Left ventricle myocardium superior (tissue), 1 donor: ENCODE data around the gene HERPUD1. TPM values are rescaled to one million over a fixed set of nuclear protein-coding genes. Genes with fewer than 3 reads are reported as not detected.

Experiments
- ATAC-seq: fragments of 200-7000 bp; cut with Tn5 transposase; one replicate; pipeline ENCODE4 v1.9.1; 2020; ENCODE audit warnings: mild to moderate bottlenecking, moderate library complexity
- DNase-seq: peaks from one replicate; pipeline ENCODE4 v3.0.0-alpha.2; 2020
- intact Hi-C: fragments of 100-400 bp; cut with micrococcal nuclease; formaldehyde crosslinking; loops from one replicate; pipeline ENCODE4 v1.11.0; 2022
- total RNA-seq: library from RNA; stranded (reverse); fragmentation: NEBNext Ultra II Directional; extraction: Animal tissue kit (Norgen Biotek cat#: 25700); gene quantifications from one replicate; pipeline ENCODE4 v1.2.1, GENCODE V29; 2021
- donor health status: DM: no; HTN: yes; CAD: no; lungs with severe emphysema.

Gene HERPUD1
- total RNA-seq, 1 donor from 2014 or later, result 129 TPM

DNA sequence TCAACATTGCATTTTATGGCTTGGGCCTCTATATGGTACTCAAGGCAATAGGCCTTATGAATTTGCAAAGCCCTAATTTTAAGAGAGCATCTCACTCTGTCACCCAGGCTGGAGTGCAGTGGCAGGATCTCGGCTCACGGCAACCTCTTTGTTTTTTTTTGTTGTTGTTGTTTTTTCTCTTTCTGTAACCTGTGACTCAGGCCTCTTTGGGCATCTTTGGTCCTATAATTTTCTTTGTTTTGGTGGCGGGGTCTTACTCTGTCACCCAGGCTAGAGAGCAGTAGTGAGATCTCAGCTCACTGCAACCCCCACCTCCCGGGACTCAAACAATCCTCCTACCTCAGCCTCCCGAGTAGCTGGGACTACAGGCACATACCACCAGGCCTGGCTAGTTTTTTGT, 21.8 kb upstream of the HERPUD1 start:
- ATAC-seq, result no peak
- intact Hi-C loops, result no loop called here
- no peak for DNase-seq

DNA sequence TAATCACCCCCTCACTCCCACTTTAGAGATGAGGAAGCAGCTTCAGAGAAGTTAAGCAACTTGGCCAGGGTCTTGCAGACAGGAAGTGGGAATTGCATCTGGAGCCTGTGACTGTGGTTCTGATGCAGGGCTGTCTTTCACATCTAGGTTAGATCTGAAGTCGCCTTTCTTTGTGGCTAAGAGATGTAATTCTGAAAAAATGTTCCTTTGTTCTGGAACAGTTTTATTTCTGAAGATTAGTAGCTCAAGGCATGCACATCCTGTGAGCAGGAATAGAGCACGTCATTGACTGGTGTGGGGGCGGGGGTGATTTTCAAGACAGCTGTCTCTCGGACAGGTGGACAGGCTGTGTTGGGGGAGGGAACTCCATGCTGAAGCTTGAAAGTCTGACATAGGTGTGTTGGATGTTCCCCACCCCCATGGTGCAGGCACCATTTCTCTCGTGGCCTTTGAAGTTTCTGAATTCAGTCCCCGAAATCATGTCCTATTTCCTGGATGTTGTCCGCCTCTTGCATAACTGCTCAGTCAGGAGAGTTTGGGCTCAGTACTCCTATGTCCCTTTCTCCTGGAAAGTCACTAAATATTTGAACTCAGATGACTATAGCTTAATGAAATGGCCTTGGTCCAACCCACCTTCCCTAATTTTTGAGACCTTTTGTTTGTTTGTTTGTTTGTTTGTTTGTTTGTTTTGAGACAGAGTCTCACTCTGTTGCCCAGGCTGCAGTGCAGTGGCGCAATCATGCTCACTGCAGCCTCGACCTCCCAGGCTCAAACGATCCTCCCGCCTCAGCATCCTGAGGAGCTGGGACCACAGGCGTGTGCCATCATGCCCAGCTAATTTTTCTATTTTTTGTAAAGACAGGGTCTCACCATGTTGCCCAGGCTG, 21.0 kb upstream of the HERPUD1 start:
- DNase-seq (no peak), ATAC-seq (peak; percentile 61)
- intact Hi-C loops, result no loop called here

DNA sequence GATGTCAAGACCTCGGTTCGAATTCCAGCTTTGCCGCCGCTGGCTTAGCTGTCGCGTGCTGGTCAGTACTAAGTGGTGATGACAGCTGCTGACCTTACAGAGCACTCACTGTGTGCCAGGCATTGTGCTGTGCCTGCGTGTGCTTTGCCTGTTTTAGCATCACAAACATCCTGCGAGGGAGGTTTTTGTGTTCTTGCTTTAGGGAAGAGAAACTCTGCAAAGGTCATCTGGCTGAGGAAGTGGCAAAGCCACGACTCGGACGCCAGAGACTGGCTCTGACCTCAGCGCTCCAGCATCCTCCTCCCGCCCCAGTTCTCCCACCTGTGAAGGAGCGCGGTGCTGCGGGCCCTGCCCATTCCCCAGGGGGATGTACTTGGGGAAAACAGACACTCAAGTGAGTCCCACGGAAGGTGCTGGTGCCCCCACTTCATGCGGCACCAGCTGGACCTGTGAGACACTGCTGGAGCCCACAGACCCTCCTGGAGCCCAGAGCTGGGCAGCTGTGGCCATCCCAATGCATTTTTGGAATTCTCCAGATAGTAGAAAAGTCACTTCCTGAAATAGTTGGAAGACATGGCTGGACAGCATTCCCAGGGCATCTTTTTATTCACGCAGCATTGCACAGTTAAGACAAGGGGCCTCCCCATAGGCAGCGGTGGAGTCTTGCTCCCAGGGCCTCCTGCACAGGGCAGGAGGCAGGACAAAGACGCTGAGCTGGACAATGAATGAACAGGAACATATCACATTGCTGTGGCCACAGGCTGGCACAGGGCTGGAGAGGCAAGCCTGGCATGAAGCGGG, 20.0 kb upstream of the HERPUD1 start:
- peak; percentile 78 for ATAC-seq

DNA sequence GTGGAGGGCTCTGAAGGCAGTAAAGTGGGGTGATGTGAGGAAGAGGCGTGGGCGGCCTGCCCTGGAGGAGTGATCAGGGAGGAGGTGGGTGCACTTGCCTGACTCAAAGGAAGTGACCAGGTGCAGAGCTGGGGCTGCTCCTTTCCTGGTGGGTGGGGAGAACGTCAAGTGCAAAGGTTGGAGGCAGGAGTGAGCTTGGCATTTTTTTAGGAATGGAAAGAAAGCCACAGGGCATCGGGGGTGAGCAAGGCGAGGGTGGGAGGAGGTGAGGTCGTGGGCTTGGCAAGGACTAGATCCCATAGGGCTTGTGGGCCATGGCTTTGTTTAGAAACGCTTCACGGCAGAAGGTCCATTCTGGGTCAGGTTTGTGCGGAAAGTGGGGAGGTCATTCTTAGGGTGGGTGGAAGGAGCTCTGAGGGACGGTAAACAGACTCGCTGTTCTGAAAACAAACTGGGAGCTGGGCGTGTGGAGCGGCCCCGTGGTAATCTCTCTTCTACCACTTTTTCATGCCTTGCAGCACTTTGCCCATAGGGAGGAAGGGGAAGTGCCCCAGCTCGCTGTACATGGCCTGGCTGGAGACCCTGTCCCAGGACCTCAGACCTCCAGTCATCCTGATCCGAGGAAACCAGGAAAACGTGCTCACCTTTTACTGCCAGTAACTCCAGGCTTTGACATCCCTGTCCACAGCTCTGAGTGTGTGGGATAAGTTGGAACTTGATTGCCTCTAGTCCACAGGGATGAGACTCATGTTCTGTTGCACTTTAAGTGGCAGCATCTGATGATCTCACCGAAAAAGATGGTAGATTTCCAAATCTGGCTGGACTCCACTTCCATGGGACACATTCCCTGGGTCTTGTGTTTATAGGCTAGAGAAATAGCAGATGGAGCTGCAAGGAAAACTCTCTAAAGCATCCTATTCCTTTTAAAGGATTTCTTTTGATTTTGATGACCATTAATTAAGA, 18.9 kb upstream of the HERPUD1 start:
- ATAC-seq, result no peak
- intact Hi-C loops, result no loop called here
- DNase-seq, result no peak

More for the DNA sequence above, 20.0 kb upstream of the HERPUD1 start:
- peak; percentile 55 for DNase-seq
- intact Hi-C loops, result no loop called here

DNA sequence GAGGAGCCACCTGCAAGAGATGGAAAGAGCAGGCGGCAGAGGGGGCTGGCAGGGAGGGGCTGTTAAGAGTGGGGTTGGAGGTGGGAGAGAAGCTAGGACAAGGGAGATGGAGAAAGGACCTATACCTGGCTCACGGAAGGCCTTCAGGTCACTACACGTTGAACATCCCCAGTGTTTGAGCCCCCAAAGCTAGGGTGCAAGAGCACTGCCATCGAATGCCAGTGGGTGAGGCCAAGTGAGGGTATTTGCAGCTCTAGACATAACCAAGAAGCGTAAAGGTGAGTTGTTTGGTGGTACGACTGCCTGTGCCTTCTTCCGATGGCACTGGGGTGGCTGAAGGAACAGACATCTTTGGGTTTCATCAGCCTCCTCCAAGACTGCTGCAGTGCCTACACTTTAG, 17.0 kb upstream of the HERPUD1 start:
- DNase-seq (no peak), ATAC-seq (no peak)
- intact Hi-C loops, result no loop called here

DNA sequence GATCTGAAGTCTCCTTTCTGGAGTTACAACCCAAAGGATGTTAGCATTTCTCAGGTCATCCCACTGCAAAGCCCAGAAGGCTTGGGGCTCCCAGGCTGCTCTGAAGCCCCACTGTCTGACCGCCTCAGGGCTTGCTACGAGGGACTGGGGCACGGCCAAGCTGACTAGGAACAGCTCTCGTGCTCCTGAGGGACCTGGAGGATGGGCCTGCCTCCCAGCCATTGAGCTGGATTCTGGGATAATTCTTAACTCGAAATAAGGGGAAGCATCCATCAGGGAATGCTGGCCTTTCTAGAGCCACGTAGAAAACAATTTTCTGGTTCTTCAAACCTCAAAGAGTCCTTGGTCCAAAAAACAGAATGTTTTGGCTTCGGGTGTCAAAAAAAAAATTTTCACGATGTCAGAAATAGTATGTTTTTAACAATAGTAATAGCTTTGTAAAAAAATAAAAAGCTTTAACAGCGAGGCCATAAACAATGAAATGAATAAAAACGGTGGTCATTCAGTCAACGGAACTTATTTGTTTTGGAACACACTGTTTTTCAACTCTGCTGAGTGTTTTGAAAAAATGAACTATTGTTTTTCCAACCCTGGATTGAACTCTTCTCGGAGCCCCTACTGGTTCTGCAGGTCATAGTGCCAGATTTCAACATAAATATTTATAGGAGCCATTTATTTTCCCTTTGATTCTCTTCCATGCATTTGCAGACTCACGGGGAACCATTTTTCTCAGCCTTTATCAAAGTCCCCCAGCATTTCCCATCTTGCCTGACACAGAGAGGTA, 16.4 kb upstream of the HERPUD1 start:
- DNase-seq (peak; percentile 57), ATAC-seq (no peak)
- intact Hi-C loops, result no loop called here

DNA sequence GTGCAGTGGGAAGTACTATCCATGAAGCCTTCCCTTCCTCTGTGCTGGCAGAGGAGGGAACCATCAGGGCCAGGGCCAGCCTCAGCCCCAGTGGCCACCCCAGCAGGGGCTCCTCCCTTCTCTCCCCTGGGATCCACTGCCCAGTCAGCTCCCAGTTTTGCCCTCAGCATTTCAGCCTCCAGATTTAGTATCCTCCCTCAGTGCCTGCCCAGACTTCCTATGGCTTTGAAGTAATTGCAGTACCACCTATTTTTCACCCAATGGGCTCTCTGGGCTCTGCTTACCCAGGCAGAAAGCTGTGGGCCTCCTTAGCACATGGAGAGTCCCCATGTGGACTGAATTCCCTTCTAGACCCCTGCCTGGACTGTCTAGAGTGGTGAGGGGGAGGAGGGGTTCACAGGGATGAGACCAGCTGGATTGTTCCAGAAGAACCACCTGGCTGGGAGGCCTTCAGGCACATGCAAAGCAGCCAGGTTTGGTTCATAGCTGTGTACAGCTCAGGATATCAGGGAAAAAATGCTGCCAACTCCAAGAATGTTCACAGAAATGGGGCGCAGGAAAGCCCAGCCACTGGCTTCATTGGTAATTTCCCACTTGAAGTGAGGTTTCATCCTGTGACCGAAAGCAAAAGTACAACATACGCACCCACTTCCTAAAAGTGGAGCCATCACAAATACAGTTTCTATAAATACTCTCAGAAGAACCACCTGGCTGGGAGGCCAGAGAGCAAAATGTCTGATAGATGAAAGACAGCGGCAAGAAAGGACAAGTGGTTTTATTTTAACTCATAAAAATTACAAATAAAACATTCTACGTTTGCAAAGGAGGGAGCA, 15.2 kb upstream of the HERPUD1 start:
- intact Hi-C loops, result no loop called here
- DNase-seq, result no peak
- ATAC-seq, result peak; percentile 56

DNA sequence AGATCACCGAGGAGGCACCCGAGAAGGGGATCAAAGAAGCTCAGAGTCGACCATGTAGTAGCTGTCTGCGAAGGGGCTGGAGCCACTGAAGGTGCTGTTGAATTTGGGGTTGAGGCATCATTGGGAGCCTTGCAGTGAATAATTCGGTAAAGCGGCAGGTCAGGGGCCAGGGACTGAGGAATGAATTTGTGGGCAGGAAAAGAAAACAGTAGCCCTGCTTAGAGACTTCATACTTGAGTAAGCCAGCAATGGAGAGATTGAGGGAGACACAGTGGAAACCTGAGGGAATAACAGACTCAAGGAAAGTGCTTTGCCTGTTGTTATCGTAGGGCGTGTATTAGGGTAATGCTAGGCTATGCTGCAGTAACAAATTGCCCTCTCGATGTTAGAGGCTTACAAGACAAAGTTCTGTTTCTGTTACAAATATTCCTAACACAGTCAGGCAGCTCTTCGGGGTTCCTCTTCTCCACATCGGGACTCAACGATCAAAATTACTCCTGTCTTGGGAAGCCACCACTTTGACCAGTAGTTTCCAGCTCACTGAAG, 13.4 kb upstream of the HERPUD1 start:
- ATAC-seq (no peak), DNase-seq (no peak)
- intact Hi-C loops, result no loop called here

DNA sequence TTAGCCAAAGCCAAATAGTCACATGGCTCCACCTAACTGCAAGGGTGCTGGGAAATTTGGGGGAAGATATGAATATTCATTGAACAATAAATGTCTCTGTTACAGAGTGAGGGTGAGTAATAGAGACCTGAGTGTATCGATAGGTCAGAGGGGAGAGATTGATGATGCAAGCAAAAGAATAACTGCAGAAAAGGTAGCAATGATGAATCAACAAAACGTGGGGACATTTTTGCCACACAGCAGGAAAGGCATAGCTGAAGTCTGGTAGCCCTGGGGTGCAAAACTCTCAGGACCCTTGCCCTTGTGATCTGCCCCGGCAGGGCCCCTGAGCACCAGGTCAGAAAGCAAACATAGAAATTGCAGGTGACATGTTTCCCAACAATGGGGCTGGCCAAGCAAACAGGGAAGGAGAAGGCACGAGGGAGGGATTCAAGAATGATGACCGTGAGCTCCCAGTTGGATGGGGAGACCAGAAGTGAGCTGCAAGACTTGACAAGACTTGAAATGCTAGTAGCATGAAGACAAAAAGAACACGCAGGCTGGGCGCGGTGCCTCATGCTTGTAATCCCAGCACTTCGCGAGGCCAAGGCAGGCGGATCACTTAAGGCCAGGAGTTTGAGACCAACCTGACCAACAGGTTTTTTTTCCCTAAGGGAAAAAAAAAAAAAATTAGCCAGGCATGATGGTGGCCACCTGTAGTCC, 12.7 kb upstream of the HERPUD1 start:
- ATAC-seq, result no peak
- DNase-seq, result no peak
- intact Hi-C loops, result no loop called here

DNA sequence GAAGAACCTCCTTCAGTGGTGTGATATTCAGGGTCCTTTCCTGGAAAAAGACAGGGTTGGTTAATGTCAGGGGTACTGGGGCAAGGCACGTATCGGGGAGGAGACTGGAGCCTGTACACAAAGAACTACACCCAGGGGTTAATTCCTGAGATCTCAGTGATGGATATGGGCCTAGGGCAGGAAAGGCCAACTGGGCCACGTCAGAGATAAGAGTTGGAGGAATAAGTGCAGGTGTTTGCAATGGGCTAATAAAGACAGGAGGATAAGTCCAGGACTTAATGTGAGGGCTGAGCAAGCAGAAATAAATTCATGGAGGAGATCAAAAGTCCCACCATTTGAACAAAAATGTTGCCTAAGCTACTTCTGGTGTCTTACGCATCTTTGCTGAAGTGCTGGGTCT, 10.4 kb upstream of the HERPUD1 start:
- ATAC-seq (no peak), DNase-seq (no peak)
- intact Hi-C loops, result no loop called here

DNA sequence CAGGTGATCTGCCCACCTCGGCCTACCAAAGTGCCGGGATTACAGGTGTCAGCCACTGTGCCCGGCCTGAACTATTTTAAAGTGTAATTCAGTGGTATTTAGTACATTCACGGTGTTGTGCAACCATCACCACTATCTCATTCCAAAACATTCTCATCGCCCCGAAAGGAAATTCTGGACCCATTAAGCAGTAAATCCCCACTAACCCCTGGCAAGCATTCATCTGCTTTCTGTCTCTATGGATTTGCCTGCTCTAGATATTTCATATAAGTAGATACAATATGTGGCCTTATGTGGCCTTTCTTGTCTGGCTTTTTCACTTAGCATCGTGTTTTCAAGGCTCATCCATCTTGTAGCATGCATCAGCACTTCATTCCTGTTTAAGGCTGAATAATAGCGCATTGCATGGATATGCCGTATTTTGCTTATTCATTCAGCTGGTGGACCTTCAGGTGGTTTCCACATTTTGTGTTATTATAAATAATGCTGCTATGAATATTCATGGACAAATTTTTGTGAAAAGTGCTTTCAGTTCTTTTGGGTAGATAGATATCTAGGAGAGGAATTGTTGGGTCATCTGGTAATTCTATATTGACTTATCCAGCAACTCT, 8.4 kb upstream of the HERPUD1 start:
- intact Hi-C loops, result no loop called here
- ATAC-seq (no peak), DNase-seq (no peak)

DNA sequence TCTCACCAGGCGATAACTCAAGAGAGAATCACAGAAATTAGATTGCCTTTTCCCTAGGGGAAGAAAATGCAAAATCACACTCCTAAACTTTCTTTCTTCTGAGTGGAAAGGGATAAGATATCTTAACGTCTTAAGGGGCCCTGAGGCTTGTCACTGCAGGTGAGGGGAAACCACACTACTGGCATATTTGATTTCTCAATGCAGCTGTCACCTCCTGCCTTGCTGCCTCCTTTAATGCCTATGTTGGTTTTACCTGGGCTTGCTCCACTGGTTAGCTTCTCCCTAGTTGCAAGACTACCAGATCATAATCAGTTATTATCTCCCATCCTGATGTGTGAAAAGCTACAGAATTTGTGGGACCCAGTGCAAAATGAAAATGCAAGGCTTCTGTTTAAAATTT, 4.5 kb upstream of the HERPUD1 start:
- intact Hi-C loops, result no loop called here
- DNase-seq (no peak), ATAC-seq (no peak)

DNA sequence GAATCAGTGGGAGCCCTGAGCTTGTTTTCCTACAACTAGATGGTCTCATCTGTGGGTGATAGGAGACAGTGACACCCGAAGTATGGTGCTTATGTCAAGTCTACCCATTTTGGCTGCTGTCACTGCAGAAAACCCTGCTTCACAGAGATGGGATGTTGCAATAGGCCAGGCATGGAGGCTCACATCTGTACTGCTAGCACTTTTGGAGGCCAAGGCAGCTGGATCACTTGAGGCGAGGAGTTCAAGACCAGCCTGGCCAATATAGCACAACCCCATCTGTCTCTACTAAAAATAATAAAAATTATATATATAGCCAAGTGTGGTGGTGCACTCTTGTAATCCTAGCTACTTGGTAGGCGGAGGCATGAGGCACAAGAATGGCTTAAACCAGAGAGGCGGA, 2.3 kb upstream of the HERPUD1 start:
- no peak for ATAC-seq
- intact Hi-C loops, result loop anchor here (10.0 kb wide), 1 partner anchor 65 kb away; the partner anchor contains the start of gene SLC12A3
- DNase-seq, result no peak

DNA sequence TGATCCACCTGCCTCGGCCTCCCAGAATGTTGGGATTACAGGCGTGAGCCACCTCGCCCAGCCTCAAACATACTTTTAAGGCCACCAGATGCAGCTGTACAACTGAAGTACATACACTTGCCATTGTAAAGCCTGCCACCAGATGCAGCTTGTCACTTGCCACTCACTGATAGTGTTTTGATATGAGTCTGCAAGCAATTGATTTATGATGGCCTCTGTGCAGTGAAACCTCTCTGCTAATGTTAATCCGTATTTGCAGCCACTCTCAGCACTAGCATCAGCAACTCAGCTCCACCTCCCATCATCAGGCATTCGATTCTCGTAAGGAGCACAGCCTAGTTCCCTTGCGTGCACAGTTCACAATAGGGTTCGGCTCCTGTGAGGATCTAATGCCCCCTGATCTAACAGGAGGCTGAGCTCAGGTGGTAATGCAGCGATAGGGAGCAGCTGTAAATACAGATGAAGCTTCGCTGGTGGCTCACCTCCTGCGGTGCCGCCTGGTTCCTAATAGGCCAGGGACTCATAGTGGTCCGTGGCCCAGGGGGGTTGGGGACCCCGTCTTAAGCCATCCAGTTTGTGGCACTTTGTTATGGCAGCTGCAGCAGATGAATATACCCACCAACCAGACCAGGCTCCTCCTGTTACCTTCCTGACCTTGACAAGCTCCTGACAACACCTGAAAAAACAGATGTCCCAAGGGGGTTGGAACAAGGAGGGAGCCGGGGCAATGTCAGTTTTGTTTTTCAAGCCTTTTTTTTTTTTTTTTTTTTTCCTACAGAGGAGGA, 1.3 kb upstream of the HERPUD1 start:
- DNase-seq (no peak), ATAC-seq (no peak)
- intact Hi-C loops, result loop anchor here (10.0 kb wide), 1 partner anchor 66 kb away; the partner anchor contains the start of gene SLC12A3

DNA sequence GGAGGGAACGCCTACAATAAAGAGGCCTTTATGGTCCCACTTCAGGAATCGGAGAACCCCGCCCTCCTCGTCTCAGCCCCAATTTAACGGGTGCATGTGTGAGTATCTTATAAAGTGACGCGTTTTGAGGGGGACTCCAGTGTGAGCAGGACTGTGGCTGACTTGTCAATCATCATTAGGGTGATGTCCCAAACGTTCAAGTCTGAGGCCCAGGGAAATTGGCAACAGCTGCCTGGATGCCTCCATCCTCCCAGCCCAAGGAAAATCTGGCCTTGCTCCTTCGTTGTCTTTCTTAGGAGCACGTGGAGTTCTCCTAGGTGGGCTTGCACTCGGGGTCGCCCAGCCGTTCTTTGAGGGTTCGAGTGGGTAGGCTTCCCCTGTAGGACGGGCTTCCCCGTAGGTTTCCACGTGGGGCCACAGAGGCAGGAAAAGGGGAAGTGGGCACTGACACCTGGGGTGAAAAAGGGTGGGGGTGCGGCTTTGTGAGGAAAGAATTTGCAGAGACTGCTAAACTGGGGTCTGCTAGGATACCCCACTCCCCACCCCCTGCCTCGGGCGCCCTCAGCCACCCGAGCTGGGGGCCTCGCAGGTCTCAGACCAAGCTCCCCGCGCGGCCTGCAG, 561 bp upstream of the HERPUD1 start:
- intact Hi-C loops, result loop anchor here (10.0 kb wide), 1 partner anchor 67 kb away; the partner anchor contains the start of gene SLC12A3
- peak; percentile 0 for ATAC-seq
- no peak for DNase-seq
